NCI-H1048 (cell line): ENCODE results near the gene RAP1GAP.

Experiments
- DNase-seq: peaks from one replicate; lab custom pipeline; 2025; lab: John Stamatoyannopoulos, UW

RAP1GAP gene

GRCh38 chr1:21590934-21591333 is 78.2 kb downstream of the RAP1GAP start:
- no peak for DNase-seq

GRCh38 chr1:21590126-21590880 is 78.9 kb downstream of the RAP1GAP start:
- DNase-seq, result no peak

DNA sequence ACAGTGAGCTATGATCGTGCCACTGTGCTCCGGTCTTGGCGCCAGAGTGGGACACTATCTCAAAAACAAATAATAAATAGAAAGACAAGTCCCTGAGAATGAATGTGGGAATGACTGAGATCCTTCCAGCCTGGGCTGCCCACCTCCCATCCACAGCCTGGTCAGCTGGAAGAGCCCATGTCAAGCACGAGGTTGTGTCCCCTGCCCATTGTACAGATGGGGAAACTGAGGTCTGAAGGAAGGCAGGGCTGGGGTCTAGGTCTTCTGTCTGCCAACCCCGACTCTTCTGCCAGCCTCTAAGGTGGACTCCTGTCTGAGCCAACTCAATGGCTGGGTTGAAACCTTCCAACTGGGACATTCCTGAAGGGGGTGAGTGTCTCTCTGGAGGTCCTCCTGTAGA is 79.5 kb downstream of the RAP1GAP start:
- no peak for DNase-seq

DNA sequence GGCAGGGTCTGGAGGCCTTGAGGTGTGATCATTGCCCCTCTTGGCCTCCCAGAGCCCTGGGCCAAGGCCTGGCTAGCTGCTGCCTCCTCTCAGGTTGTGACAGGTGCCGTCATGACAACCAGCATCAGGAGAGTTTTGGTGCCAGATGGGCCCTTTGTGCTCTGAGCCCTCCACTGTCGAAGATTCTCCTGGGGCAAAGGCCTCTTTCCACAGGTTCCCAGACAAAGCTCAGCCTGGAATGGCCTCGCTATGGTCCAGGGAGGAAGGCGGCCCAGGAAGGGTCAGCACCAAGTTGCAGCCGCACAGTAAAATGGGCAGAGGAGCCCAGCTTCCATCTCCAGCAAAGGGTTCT is 81.6 kb downstream of the RAP1GAP start:
- DNase-seq, result no peak

DNA sequence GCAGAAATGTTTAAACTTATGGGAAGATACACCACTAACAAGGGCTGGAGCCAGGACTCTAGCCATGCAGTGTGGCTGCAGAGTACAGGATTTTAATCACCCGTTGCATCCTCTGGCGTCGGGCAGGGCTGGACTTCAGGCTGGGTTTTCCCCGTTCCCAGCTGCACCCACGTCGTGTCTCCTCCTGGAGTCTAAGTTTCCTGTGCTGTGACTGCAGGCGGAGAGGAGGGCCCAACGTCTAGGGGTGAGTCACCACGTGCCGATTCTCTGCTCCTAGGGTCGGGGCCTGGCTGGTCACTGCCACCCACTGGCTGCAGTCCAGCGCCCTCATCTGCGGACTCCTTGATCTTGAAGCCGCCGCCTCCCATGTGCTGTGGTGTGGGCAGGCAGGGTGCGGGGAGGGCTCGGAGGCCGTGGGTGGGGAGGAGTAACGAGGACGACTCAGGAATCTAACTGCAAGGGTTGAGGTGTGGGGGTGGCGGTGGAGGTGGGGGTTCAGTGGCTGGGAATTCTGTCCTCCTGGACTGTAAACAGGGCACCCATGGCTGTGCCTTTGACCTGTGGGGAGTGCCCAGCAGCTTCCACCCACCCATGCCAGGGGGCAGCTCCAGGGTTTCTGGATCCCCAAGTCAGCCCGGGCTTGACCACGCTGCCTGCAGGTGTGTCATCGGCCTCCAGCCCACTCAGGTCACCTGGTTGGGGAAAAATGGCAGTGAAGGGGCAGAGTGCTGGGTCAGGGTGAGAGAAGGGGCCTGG is 82.1 kb downstream of the RAP1GAP start:
- DNase-seq, result no peak

DNA sequence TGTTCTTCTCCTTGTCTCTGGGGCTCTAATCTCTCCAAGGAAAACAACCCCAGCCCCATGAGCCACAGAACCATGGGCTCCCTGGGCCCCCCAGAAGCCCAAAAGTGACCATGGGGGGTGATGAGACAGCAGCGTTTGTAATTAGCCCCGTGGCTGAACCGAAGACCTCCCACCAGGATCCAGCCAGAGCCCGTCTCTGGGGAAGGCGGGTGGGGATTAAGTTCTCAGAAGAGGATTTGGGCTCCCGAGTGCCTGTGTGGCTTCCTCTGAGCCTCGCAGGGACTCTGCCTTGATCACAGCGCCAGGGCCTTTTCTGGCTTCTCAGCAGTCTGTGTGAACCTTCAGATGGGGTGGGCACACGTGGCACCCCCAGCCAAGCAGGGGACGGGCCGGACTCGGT is 82.9 kb downstream of the RAP1GAP start:
- no peak for DNase-seq

GRCh38 chr1:21585037-21585436 is 84.1 kb downstream of the RAP1GAP start:
- no peak for DNase-seq

- no peak for DNase-seq
Observed at GRCh38 chr1:21584096-21584495, 85.1 kb downstream of the RAP1GAP start.

GRCh38 chr1:21579791-21580190 is 89.4 kb downstream of the RAP1GAP start:
- no peak for DNase-seq

DNA sequence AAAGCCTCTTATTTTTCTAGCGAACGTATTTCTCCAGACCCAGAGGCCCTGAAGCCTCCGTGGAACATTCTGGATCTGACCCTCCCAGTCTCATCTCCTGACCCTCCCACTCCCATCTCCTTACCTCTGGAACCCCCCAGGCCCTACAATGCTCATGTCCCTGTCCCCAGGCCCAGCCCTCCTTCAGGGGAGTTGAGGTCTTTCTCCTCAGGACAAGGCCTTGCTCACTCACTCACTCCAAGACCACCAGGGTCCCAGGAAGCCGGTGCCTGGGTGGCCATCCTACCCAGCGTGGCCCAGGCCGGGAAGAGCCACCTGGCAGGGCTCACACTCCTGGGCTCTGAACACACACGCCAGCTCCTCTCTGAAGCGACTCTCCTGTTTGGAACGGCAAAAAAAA is 91.2 kb downstream of the RAP1GAP start:
- no peak for DNase-seq

GRCh38 chr1:21577324-21577723 is 91.8 kb downstream of the RAP1GAP start:
- no peak for DNase-seq

DNA sequence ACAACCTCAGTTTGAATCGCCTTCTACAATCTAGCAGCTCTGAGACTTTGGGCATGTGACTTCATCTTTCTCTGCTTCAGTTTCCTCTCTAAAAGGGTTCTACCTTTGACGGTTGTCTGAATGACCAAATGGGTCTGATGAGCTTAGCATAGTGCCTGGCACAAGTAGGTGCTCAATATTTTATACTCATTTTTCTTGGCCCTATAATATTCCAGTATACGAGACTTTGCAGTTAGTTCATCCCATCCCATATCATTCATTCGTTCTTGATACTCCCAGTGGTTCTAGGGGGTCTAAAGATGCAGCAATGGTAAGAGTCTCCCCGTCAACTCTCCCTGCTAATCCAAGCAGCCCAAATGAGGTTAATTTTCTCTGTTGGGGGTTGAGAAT is 92.4 kb downstream of the RAP1GAP start:
- DNase-seq, result no peak

GRCh38 chr1:21576031-21576797 is 92.9 kb downstream of the RAP1GAP start:
- DNase-seq, result no peak

DNA sequence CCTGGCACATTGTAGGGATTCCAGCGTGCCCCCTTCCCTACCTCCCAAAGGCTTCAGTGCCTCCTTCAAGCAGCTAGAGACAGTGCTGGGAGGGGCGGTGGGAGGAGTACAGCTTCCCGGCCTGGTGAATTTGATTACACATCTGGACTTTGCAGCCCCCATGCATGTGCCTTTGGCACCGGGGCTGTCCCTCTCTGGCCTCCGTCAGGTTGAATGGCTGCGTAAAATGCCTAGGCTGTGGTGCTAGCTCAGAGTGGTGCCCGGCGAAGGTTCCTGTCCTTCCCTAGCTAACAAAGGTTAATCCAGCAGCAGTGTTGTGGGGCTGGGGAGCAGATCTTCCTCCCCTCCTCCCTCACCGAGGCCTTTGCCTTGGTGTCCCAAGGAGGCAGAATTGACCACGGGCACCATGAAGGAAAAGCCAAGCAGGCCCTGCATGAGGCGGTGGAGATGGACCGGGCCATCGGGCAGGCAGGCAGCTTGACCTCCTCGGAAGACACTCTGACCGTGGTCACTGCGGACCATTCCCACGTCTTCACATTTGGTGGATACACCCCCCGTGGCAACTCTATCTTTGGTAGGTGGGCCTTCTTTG is 93.7 kb downstream of the RAP1GAP start:
- no peak for DNase-seq

DNA sequence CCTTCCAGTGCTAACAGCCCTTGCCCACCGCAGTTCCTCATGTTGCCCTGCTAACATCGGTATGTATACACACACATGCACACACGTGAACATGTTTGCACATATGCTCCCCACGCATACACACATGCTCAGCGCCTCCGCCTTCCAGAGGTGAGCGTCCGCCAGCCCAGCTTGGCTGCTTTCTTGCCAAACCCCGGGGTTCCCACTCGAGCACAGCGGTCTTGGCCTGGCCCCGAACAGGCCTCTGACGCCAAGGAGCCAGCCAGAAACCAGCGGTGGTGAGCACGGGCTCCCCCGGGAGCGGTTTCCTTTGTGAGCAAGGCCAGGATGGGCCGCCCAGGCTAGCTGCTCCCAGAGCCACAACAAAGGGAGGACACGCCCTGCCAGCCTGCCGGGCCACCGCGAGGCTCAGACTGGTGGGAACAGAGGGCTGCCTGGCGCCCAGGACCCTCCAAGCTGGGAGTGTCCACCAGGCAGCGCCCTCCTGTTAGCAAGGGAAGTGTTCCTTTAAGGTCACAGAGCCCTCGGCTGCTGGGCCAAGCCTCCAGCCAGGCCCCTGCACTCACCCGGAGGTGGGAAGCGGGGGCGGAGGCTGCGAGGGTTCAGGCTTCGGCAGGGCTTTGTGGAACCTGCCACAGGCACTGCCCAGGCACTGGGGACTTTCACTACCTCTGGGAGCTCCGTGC is 94.5 kb downstream of the RAP1GAP start:
- DNase-seq, result no peak

DNA sequence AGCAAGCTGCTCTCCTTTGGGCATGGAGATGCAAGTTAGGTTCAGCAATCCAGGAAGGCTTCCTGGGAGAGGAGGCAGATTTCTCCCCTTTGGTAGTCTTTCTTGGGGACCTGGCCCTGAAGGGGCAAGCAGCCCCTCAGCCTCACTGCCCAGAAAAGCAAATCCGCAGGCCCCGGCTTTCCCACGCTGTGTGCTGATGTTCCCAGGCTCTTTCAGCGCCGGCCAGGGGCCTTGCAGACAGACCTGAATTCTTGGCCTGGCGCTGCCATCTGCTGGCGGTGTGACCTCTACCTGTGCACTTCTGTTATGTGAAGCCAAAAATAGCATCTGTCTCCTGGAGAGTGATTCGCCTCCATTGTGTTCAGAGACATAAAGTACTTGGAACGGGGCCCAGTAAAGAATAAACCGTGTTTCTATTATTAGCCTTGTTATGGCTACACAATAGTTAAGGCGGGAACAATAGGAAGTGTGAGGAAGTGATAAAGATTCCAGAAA is 95.1 kb downstream of the RAP1GAP start:
- no peak for DNase-seq

DNA sequence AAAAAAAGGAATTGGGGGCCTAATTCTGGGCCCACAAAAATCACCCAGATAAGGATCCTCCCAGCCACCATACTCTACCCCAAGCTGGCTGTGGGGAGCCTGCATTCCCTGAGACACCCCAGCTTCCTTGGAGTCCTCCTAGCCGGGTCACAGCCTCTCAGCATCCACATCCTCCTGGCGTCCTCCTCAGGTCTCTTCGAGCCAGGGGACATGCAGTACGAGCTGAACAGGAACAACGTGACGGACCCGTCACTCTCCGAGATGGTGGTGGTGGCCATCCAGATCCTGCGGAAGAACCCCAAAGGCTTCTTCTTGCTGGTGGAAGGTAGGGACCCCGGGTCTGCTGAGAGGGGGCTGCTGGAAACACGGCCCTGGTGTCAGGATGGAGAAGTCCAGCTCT is 95.7 kb downstream of the RAP1GAP start:
- DNase-seq, result no peak

- DNase-seq, result no peak
Observed at GRCh38 chr1:21572735-21573277, 96.4 kb downstream of the RAP1GAP start.

DNA sequence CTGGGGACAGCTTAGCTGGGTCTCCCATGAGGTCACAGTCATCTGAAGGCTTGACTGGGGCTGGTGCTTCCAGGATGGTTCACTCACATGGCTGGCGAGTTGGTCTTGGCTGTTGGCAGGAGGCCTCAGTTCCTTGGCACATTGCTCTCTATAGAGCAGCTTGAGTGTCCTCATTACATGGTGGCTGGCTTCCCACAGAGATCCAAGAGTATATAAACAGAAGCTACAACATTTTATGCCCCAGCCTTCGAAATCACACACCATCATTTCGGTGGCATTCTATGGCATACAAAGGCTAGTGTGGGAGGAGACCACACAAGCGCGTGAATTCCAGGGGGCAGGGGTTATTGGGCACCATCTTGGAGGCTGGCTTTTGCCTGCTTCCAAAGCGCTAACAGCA is 96.9 kb downstream of the RAP1GAP start:
- DNase-seq, result no peak

- DNase-seq, result no peak
Observed at GRCh38 chr1:21570885-21571284, 98.3 kb downstream of the RAP1GAP start.

DNA sequence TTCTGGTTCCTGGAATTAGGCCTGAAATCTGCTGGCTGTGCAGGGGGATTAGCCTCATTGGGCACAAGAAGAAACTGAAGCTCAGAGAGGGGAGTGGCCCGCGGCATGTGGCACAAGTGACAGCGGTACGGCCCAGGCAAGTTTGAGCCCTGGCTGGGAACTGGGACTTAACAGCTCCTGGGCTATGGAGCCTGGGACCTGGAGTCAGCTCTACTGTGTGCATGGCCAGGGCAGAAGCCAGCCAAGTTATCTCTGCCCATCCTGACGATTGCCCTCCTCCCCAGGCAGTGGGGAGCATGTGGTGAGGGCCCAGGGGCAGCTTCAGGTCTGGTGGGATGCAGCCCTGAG is 98.7 kb downstream of the RAP1GAP start:
- no peak for DNase-seq
